Activated CD8-positive, alpha-beta memory T cell treated with anti-CD3 and anti-CD28 coated beads for 4 hours (primary cell): ENCODE data around the gene RXFP1.
A peak's percentile ranks its signal among the peaks of the same experiment; 100 is the strongest.

Source experiments
- DNase-seq, 2 donors: peaks; one replicate each; pipeline ENCODE4 v3.0.0-alpha.2; 2020; ENCODE audit warnings: low read depth in 2 of 2

Gene RXFP1

GRCh38 chr4:158671915-158672806 lies 150.5 kb downstream of the RXFP1 start, which contains the start of gene ETFDH:
Gene ETFDH (plus strand): TSS chr4:158672296. CDS start chr4:158672457, 161 bp downstream.
- peak; percentile 95 to 98 for DNase-seq

GRCh38 chr4:158673633-158674032 lies 152.0 kb downstream of the RXFP1 start:
- DNase-seq, result no peak

GRCh38 chr4:158676076-158676475 lies 154.4 kb downstream of the RXFP1 start:
- DNase-seq, result no peak

GRCh38 chr4:158678767-158679166 lies 157.1 kb downstream of the RXFP1 start:
- DNase-seq, result no peak

GRCh38 chr4:158681629-158682028 lies 159.9 kb downstream of the RXFP1 start:
- DNase-seq, result no peak

GRCh38 chr4:158682066-158682465 lies 160.4 kb downstream of the RXFP1 start:
- no peak for DNase-seq

- no peak for DNase-seq
These were observed 167.1 kb downstream of the RXFP1 start for GRCh38 chr4:158688813-158689212.
